Astrocyte of the spinal cord (primary cell): ENCODE measurements around the gene RBBP8NL.

Experiments
- DNase-seq: peaks from one replicate; pipeline ENCODE4 v3.0.0; 2011; ENCODE audit warnings: low read depth, low spot score
- H3K4me3 ChIP-seq: 2 replicates; pipeline ENCODE4 v1.5.1; 2011; ENCODE audit warnings: low read depth, mild to moderate bottlenecking, low read length, moderate library complexity
- CTCF ChIP-seq: IDR thresholded peaks from 2 replicates; pipeline ENCODE4 v1.5.1; 2012; ENCODE audit warnings: low read depth, mild to moderate bottlenecking, low read length, inconsistent platforms
- in situ Hi-C: cut with HindIII; loops from 2 replicates; pipeline ENCODE4 v1.10.0; 2017; ENCODE audit warnings: low sequenced_read_pairs

The RBBP8NL gene

GRCh38 chr20:62423326-62423706 is 4.0 kb downstream of the RBBP8NL start:
- H3K4me3 ChIP-seq = no peak overlapping the region
- no peak for TF ChIP-seq CTCF
- no peak for DNase-seq
- in situ Hi-C loops = no loop called here

DNA sequence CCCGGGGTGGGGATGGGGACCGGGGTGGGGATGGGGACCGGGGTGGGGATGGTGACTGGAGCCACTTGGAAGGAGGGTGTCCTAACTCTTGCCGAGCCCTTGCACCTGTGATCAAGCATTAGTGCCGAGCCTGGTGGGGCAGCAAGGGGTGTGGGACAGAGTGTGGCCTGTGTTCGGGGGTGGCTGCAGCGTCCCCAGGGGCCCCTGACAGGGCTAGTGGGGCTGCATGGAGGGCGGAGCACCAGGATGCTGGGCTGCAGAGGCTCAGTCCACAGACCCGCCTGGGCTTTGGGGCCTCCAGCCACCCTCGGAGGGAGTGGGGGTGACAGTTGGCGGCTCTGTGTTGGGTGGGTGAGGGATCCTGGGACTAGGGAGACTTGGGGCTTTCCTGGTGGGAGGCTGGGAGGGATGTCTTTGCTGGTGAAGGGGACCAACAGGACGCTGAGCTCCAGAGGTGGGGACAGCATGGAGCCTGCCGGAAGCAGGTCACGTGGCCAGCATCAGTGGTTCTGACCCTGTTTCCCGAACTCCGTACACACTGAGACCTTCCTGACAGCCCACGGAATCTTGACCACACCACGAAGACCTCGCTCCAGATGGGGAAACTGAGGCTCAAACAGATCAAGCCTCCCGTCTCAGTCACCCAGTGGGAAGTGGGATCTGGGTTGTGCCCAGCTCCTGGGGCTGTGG is 4.6 kb downstream of the RBBP8NL start:
- no peak for DNase-seq
- no peak overlapping the region for H3K4me3 ChIP-seq
- no peak for TF ChIP-seq CTCF
- in situ Hi-C loops = no loop called here

- TF ChIP-seq CTCF = no peak
Measured at GRCh38 chr20:62421716-62421990, 5.7 kb downstream of the RBBP8NL start.

GRCh38 chr20:62420846-62421715 is 6.3 kb downstream of the RBBP8NL start:
- no peak for TF ChIP-seq CTCF
- H3K4me3 ChIP-seq = no peak overlapping the region
- DNase-seq = no peak
- in situ Hi-C loops = no loop called here

More at GRCh38 chr20:62421716-62421990, 5.7 kb downstream of the RBBP8NL start:
- H3K4me3 ChIP-seq = no peak overlapping the region
- DNase-seq = no peak
- in situ Hi-C loops = no loop called here

DNA sequence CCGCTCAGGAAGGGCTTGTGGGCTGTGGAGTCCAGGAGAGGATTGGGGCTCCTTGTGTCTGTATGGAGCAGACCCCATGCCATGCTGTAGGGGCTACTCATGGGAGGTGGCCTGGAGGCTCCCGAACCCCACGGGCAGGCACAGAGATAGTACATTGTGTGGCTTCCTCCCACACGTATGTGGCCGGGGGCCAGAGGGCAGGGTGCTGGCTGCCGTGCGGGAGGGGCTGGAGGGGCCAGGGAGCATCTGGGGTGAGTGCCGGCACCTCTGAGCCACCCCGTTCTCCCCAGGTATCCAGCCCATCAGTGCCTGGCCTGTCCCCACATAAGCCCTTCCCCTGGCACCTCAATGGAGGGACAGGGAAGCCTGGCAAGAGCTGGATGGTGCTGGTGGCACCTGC is 7.6 kb downstream of the RBBP8NL start:
- no peak overlapping the region for H3K4me3 ChIP-seq
- TF ChIP-seq CTCF = no peak
- in situ Hi-C loops = no loop called here
- DNase-seq = no peak

DNA sequence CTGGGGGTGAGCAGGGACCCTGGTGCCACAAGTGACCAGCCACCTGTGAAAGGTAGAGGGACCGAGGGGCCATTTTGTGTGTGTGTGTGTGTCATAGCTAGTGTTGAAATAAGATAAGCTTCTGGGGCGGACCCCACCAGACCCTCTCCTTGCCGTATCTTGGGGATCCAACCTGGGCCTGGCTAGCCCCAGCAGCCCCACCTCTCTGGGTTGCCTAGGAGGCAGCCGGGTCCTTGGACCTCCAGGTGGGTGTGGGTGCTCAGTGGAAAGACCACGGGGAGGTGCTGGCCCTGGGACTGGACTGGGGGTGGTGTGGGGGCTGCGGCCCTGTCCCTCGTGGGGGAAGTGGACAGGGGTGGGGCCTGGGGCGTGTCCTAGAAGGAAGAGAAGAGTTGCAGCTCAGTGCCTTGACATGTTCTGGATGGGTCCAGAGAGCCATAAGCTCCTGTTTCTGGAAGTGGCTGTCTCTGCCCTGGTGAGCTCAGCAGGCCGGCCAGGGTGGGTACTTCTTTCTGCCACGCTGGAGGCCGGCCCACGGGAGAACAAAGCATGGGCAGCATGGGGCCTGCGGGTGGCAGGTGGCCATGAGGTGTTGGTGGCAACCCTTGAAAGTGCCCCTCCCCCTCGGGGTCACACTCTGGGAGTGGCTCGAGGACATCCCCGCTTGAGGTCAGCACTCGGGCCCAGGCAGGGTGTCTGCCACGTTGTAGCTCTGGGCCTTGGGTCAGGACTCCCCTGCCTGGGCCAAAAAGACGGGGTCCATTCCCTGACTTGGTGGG is 8.4 kb downstream of the RBBP8NL start:
- DNase-seq = no peak
- no peak for TF ChIP-seq CTCF
- in situ Hi-C loops = no loop called here
- no peak overlapping the region for H3K4me3 ChIP-seq
